WTC11 (cell line): Measurements from ENCODE around the gene GLRA1. TPM values are rescaled to one million over a fixed set of nuclear protein-coding genes. Genes with fewer than 3 reads are reported as not detected.
"Not testable (repeated sequence)": the region's sequence is repeated elsewhere in the genome, so short reads cannot be mapped to it uniquely, and the experiment has no call there.

Experiments
- ATAC-seq: fragments of 200-7000 bp; cut with Tn5 transposase; 2 replicates; pipeline ENCODE4 v1.10.0; 2021; ENCODE audit warnings: mild to moderate bottlenecking, moderate library complexity
- CTCF ChIA-PET: fragments of 300-600 bp; sonication (Branson Sonifier 250); formaldehyde crosslinking; loops from one replicate; lab custom pipeline; 2021; ENCODE audit warnings: antibody characterized with exemption; lab: Charles Lee
- POLR2A ChIA-PET: fragments of 350-600 bp; sonication (Branson Sonifier 250); formaldehyde crosslinking; loops from one replicate; lab custom pipeline; 2021; ENCODE audit warnings: antibody characterized with exemption; lab: Charles Lee
- DNase-seq: peaks from one replicate; pipeline ENCODE4 v3.0.0; 2021; ENCODE audit warnings: low spot score
- H3K27ac Mint-ChIP-seq: 2 replicates; pipeline ENCODE4 v1.8.0; 2021; ENCODE audit warnings: mixed read lengths
- H3K27me3 Mint-ChIP-seq: 2 replicates; pipeline ENCODE4 v1.8.0; 2021; ENCODE audit warnings: low read depth, mild to moderate bottlenecking, moderate library complexity, mixed read lengths
- H3K36me3 Mint-ChIP-seq: 2 replicates; pipeline ENCODE4 v1.8.0; 2021; ENCODE audit warnings: mixed read lengths
- H3K4me1 Mint-ChIP-seq: 2 replicates; pipeline ENCODE4 v1.8.0; 2022; ENCODE audit warnings: mixed read lengths
- H3K4me3 Mint-ChIP-seq: 2 replicates; pipeline ENCODE4 v1.8.0; 2021; ENCODE audit warnings: mild to moderate bottlenecking, moderate library complexity, mixed read lengths
- H3K9me3 Mint-ChIP-seq: 2 replicates; pipeline ENCODE4 v1.8.0; 2021; ENCODE audit warnings: mixed read lengths
- ATF1 ChIP-seq: sonication (generic); formaldehyde crosslinking; IDR thresholded peaks from 2 replicates; pipeline ENCODE4 v1.8.1; 2023; ENCODE audit warnings: mild to moderate bottlenecking, moderate library complexity, missing genetic modification reagents
- ATF3 ChIP-seq: sonication (generic); formaldehyde crosslinking; conservative IDR thresholded peaks from 2 replicates; pipeline ENCODE4 v1.8.1; 2022; ENCODE audit warnings: mild to moderate bottlenecking, missing genetic modification reagents
- CREM ChIP-seq: sonication (generic); formaldehyde crosslinking; IDR thresholded peaks from 2 replicates; pipeline ENCODE4 v1.8.1; 2022; ENCODE audit warnings: mild to moderate bottlenecking, missing genetic modification reagents, moderate library complexity
- E2F1 ChIP-seq: sonication (generic); formaldehyde crosslinking; IDR thresholded peaks from 2 replicates; pipeline ENCODE4 v1.8.0; 2022; ENCODE audit warnings: mild to moderate bottlenecking, missing genetic modification reagents
- E2F4 ChIP-seq: sonication (generic); formaldehyde crosslinking; IDR thresholded peaks from 2 replicates; pipeline ENCODE4 v1.8.1; 2022; ENCODE audit warnings: low read depth, mild to moderate bottlenecking, moderate library complexity, missing genetic modification reagents, borderline replicate concordance
- GABPB1 ChIP-seq: sonication (generic); formaldehyde crosslinking; IDR thresholded peaks from 2 replicates; pipeline ENCODE4 v1.8.1; 2023; ENCODE audit warnings: mild to moderate bottlenecking, missing genetic modification reagents
- JUN ChIP-seq: sonication (generic); formaldehyde crosslinking; IDR thresholded peaks from 2 replicates; pipeline ENCODE4 v1.8.0; 2023; ENCODE audit warnings: mild to moderate bottlenecking, missing genetic modification reagents
- NFATC4 ChIP-seq: fragments of 250-450 bp; sonication (Bioruptor Pico); IDR thresholded peaks from 2 replicates; pipeline ENCODE4 v1.9.0; 2021; ENCODE audit warnings: mild to moderate bottlenecking
- NFE2L1 ChIP-seq: sonication (generic); formaldehyde crosslinking; IDR thresholded peaks from 2 replicates; pipeline ENCODE4 v1.8.1; 2023; ENCODE audit warnings: missing genetic modification reagents
- NR2C2 ChIP-seq: sonication (generic); formaldehyde crosslinking; IDR thresholded peaks from 2 replicates; pipeline ENCODE4 v1.8.0; 2022; ENCODE audit warnings: mild to moderate bottlenecking, missing genetic modification reagents
- NR3C1 ChIP-seq: sonication (generic); formaldehyde crosslinking; conservative IDR thresholded peaks from 2 replicates; pipeline ENCODE4 v1.8.1; 2023; ENCODE audit warnings: low read depth, mild to moderate bottlenecking, missing genetic modification reagents
- PRRX2 ChIP-seq: fragments of 250-450 bp; sonication (Bioruptor Pico); IDR thresholded peaks from 2 replicates; pipeline ENCODE4 v1.8.0; 2021; ENCODE audit warnings: mild to moderate bottlenecking
- SMAD4 ChIP-seq: sonication (generic); formaldehyde crosslinking; IDR thresholded peaks from 2 replicates; pipeline ENCODE4 v1.8.0; 2022; ENCODE audit warnings: mild to moderate bottlenecking, missing genetic modification reagents
- TEAD4 ChIP-seq: sonication (generic); formaldehyde crosslinking; IDR thresholded peaks from 2 replicates; pipeline ENCODE4 v1.8.0; 2022; ENCODE audit warnings: mild to moderate bottlenecking, missing genetic modification reagents
- TP53 ChIP-seq: sonication (generic); formaldehyde crosslinking; IDR thresholded peaks from 2 replicates; pipeline ENCODE4 v1.8.1; 2023; ENCODE audit warnings: mild to moderate bottlenecking, missing genetic modification reagents
- ZBTB43 ChIP-seq: sonication (generic); formaldehyde crosslinking; IDR thresholded peaks from 2 replicates; pipeline ENCODE4 v1.8.1; 2023; ENCODE audit warnings: mild to moderate bottlenecking, missing genetic modification reagents
- total RNA-seq: library from RNA; stranded (reverse); gene quantifications from 3 replicates; pipeline ENCODE4 v1.2.3, GENCODE V29; 2021
- TF ChIP-seq, protein P1 (sequence below): sonication (generic); formaldehyde crosslinking; IDR thresholded peaks from 2 replicates; pipeline ENCODE4 v1.8.1; 2022; ENCODE audit warnings: mild to moderate bottlenecking, missing genetic modification reagents, moderate library complexity, borderline replicate concordance
- TF ChIP-seq, protein P2 (sequence below): sonication (generic); formaldehyde crosslinking; IDR thresholded peaks from 2 replicates; pipeline ENCODE4 v1.8.1; 2023; ENCODE audit warnings: mild to moderate bottlenecking, missing genetic modification reagents, moderate library complexity
- TF ChIP-seq, protein P3 (sequence below): fragments of 250-450 bp; sonication (Bioruptor Pico); IDR thresholded peaks from 2 replicates; pipeline ENCODE4 v1.9.0; 2021; ENCODE audit warnings: moderate library complexity, mild to moderate bottlenecking, inconsistent platforms, borderline replicate concordance
- TF ChIP-seq, protein P4 (sequence below): sonication (generic); formaldehyde crosslinking; IDR thresholded peaks from 2 replicates; pipeline ENCODE4 v1.8.1; 2023; ENCODE audit warnings: mild to moderate bottlenecking, missing genetic modification reagents, moderate library complexity

The GLRA1 gene
- total RNA-seq, 1 experiment from 2014 or later = not detected

DNA sequence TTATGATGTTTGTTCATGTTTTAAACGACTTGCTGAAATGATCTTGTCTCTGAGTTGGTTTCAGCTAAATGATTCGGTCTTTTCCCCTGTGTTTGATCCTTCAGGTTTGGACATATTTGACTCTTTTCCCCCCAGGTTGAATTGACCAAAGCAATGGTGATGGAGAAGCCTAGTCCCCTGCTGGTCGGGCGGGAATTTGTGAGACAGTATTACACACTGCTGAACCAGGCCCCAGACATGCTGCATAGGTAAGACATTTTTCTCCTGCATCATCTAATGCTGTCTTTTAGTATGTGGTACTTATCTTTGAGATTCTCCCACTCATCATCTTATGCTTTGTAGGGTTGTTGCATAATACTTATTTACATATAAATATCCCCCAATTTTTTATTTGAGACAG is 138.2 kb downstream of the GLRA1 start:
- Mint-ChIP-seq H3K27me3 (no peaks in the 10 kb centered on the region), H3K36me3 (peaks cover 43% of the 10 kb centered on the region), H3K9me3 (no peaks in the 10 kb centered on the region), H3K4me3 (no peak overlapping the region), H3K27ac (peak overlapping the region; percentile 81), H3K4me1 (peaks cover 44% of the 10 kb centered on the region)
- TF ChIP-seq JUN (no peak), E2F4 (CRISPR knock-in tag) (no peak), SMAD4 (CRISPR knock-in tag) (no peak)
- CTCF ChIA-PET = no interaction called here
- POLR2A ChIA-PET = no interaction called here
- ATAC-seq (peak; percentile 30; the same call in 1 of the 2 replicates), DNase-seq (no peak)

DNA sequence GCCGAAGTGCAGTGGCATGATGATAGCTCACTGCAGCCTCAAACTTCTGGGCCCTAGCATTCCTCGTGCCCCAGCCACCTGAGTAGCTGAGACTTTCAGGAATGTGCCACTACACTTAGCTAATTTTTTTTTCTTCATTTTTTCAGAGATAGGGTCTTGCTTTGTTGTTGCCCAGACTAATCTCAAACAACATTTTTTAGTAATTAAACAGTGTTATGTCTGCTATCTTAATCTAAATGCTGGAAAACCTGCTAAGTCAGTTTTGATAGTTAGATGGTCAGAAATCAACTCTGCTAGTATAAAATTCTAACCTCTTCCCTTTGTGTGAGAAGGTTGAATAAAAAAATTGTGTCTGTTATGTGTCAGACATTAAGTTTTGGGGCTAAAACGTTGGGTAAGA is 140.5 kb downstream of the GLRA1 start:
- ChIA-PET POLR2A (interaction anchor here (0.8 kb wide), 1 partner anchor 13 kb away, joined by 3 read pairs; the partner anchor contains the start of gene G3BP1), CTCF (interaction anchor here (1.5 kb wide), 1 partner anchor 13 kb away, joined by 4 read pairs; no protein-coding TSS in a partner anchor)
- ATAC-seq = no peak
- H3K9me3 Mint-ChIP-seq = no peaks in the 10 kb centered on the region
- H3K4me3 Mint-ChIP-seq = no peak overlapping the region
- TF ChIP-seq GABPB1 (CRISPR knock-in tag) (no peak), NFE2L1 (CRISPR knock-in tag) (no peak), ATF3 (CRISPR knock-in tag) (no peak), TEAD4 (CRISPR knock-in tag) (no peak), CREM (CRISPR knock-in tag) (no peak), TP53 (no peak), SMAD4 (CRISPR knock-in tag) (no peak), NFATC4 (CRISPR knock-in tag) (no peak), NR3C1 (CRISPR knock-in tag) (no peak), ATF1 (CRISPR knock-in tag) (no peak), NR2C2 (CRISPR knock-in tag) (no peak), ZBTB43 (no peak), E2F4 (CRISPR knock-in tag) (no peak), PRRX2 (CRISPR knock-in tag) (no peak), E2F1 (CRISPR knock-in tag) (no peak)
- TF ChIP-seq, protein P1, sequence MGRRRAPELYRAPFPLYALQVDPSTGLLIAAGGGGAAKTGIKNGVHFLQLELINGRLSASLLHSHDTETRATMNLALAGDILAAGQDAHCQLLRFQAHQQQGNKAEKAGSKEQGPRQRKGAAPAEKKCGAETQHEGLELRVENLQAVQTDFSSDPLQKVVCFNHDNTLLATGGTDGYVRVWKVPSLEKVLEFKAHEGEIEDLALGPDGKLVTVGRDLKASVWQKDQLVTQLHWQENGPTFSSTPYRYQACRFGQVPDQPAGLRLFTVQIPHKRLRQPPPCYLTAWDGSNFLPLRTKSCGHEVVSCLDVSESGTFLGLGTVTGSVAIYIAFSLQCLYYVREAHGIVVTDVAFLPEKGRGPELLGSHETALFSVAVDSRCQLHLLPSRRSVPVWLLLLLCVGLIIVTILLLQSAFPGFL (CRISPR knock-in tag) = no peak
- TF ChIP-seq, protein P2, sequence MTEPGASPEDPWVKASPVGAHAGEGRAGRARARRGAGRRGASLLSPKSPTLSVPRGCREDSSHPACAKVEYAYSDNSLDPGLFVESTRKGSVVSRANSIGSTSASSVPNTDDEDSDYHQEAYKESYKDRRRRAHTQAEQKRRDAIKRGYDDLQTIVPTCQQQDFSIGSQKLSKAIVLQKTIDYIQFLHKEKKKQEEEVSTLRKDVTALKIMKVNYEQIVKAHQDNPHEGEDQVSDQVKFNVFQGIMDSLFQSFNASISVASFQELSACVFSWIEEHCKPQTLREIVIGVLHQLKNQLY (CRISPR knock-in tag) = no peak
- TF ChIP-seq, protein P3, sequence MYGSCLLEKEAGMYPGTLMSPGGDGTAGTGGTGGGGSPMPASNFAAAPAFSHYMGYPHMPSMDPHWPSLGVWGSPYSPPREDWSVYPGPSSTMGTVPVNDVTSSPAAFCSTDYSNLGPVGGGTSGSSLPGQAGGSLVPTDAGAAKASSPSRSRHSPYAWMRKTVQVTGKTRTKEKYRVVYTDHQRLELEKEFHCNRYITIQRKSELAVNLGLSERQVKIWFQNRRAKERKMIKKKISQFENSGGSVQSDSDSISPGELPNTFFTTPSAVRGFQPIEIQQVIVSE (CRISPR knock-in tag) = no peak
- TF ChIP-seq, protein P4, sequence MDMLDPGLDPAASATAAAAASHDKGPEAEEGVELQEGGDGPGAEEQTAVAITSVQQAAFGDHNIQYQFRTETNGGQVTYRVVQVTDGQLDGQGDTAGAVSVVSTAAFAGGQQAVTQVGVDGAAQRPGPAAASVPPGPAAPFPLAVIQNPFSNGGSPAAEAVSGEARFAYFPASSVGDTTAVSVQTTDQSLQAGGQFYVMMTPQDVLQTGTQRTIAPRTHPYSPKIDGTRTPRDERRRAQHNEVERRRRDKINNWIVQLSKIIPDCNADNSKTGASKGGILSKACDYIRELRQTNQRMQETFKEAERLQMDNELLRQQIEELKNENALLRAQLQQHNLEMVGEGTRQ (CRISPR knock-in tag) = no peak
- TF ChIP-seq, all 79 proteins: peak for 0
- no peak overlapping the region for H3K27ac Mint-ChIP-seq
- no peaks in the 10 kb centered on the region for H3K27me3 Mint-ChIP-seq
- H3K4me1 Mint-ChIP-seq = peaks cover 64% of the 10 kb centered on the region
- H3K36me3 Mint-ChIP-seq = peaks cover 22% of the 10 kb centered on the region
- no peak for DNase-seq

DNA sequence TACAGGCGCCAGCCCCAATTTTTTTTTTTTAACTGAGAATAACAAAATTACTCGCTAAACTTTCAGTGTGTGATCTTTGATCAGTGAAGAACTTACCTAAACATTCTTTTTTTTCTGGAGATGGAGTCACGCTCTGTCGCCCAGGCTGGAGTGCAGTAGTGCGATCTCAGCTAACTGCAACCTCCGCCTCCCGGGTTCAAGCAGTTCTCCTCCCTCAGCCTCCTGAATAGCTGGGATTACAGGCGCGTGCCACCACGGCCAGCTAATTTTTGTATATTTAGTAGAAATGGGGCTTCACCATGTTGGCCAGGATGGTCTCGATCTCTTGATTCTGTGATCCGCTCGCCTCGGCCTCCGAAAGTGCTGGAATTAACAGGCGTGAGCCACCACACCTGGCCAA is 141.0 kb downstream of the GLRA1 start:
- POLR2A ChIA-PET = interaction anchor here (0.8 kb wide), 1 partner anchor 12 kb away, joined by 3 read pairs; the partner anchor contains the start of gene G3BP1
- H3K27me3 Mint-ChIP-seq, H3K9me3 Mint-ChIP-seq, H3K4me3 Mint-ChIP-seq, DNase-seq, ATAC-seq: not testable (repeated sequence)
- H3K36me3 Mint-ChIP-seq = peaks cover 22% of the 10 kb centered on the region
- H3K27ac Mint-ChIP-seq = 0 out of 2 replicates have a peak overlapping the region, but pooled peaks have one; percentile 27
- CTCF ChIA-PET = interaction anchor here (1.5 kb wide), 1 partner anchor 13 kb away, joined by 4 read pairs; no protein-coding TSS in a partner anchor
- peaks cover 69% of the 10 kb centered on the region for H3K4me1 Mint-ChIP-seq
